ENCODE results near the gene POMT1.

Gene POMT1

DNA sequence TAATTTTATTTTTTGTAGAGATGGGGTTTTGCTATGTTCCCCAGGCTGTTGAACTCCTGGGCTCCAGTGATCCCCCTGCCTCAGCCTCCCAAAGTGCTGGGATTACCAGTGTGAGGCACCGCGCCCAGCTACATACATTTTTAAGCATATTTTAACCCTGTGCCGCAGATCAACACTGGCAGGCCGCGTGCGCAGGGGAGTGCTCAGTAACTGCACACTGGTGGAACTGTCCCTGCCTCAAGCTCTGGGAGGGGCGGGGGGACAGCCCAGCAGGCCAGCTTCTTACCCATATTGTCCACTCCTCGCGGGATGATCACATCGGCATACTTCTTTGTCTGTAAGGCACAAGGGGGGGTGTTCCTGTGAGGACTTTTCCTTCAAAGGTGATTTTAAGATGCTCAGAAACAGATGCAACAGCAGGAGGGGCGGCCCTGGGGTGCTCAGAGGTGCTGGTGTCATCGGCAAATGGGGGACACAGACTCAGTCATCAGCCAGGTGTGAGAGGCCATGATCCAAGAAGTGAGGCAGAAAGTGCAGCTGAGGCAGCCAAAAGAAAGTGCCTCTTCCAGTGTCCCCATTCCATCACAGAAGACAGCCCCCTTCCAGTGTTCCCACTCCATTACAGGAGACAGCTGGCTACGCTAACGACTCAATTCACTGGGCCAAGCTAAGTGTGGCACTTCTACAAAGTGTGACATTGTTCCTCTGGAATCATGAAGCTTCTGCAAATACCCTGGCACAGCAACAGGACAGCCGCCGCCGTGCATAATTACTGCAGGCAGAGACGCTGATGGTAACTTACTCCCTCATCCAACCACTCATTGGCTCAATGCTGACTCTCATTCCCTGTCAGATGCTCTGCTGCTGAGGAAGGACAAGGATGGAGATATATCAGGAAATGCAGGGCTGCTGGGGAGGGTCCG, 23.2 kb downstream of the POMT1 start:
- H3F3A ChIP-seq (ENCODE audit: insufficient read depth), result no peaks in the 10 kb centered on the region
- H3K4me2 ChIP-seq (ENCODE audit: low read depth, low read length, poor library complexity, severe bottlenecking), result no peak overlapping the region
- TF ChIP-seq EZH2phosphoT487 (conservative IDR thresholded peaks at IDR 0.05; ENCODE audit: low read length), result no peak
- TF ChIP-seq, protein P1, sequence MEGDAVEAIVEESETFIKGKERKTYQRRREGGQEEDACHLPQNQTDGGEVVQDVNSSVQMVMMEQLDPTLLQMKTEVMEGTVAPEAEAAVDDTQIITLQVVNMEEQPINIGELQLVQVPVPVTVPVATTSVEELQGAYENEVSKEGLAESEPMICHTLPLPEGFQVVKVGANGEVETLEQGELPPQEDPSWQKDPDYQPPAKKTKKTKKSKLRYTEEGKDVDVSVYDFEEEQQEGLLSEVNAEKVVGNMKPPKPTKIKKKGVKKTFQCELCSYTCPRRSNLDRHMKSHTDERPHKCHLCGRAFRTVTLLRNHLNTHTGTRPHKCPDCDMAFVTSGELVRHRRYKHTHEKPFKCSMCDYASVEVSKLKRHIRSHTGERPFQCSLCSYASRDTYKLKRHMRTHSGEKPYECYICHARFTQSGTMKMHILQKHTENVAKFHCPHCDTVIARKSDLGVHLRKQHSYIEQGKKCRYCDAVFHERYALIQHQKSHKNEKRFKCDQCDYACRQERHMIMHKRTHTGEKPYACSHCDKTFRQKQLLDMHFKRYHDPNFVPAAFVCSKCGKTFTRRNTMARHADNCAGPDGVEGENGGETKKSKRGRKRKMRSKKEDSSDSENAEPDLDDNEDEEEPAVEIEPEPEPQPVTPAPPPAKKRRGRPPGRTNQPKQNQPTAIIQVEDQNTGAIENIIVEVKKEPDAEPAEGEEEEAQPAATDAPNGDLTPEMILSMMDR (IDR thresholded peaks at IDR 0.05; ENCODE audit: insufficient read depth, low read length, poor library complexity, severe bottlenecking), result no peak
- H3K4me3 ChIP-seq (ENCODE audit: insufficient read depth, low read length, poor library complexity, severe bottlenecking), result no peak overlapping the region
- no peak overlapping the region for H3K9ac ChIP-seq (ENCODE audit: low read length)
- H3K27me3 ChIP-seq (ENCODE audit: low read length), result no peaks in the 10 kb centered on the region
- no peak overlapping the region for H2AFZ ChIP-seq (ENCODE audit: low read depth, low read length, severe bottlenecking)
- no peaks in the 10 kb centered on the region for H3K9me2 ChIP-seq (replicated peaks; ENCODE audit: insufficient read depth, low read length)
- H3K27ac ChIP-seq (ENCODE audit: low read depth, low read length), result no peak overlapping the region
- peaks cover 10% of the 10 kb centered on the region for H3K79me2 ChIP-seq (ENCODE audit: insufficient read depth, low read length)
- no peaks in the 10 kb centered on the region for H3K36me3 ChIP-seq (ENCODE audit: low read length)
- H3K9me3 ChIP-seq (ENCODE audit: insufficient read depth, low read length), result no peaks in the 10 kb centered on the region
- H4K20me1 ChIP-seq (ENCODE audit: low read depth, low read length), result no peaks in the 10 kb centered on the region

DNA sequence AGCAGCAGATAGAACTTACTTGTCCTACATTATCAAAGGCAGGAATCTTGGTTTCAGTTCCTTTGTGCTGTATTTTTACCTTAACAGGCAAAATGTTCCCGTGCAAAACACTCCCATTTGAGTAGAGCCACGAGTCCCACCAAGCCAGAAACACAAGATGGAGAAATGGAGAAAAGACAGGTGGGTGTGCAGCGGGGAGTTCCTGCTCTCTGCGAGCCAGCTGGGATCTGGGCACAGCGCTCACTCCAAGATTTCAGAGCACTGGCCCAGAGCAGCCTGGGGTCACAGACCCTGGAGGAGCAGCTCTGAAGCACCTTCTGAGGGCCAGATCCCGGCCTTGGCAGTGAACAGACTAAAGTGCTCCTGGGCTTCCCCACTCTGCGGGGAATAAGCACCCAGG, 25.5 kb downstream of the POMT1 start:
- Histone ChIP-seq H3K36me3 (ENCODE audit: low read length) (no peaks in the 10 kb centered on the region), H3F3A (ENCODE audit: insufficient read depth) (no peaks in the 10 kb centered on the region), H3K4me3 (ENCODE audit: insufficient read depth, low read length, poor library complexity, severe bottlenecking) (no peak overlapping the region), H3K79me2 (ENCODE audit: insufficient read depth, low read length) (peaks cover 11% of the 10 kb centered on the region), H4K20me1 (ENCODE audit: low read depth, low read length) (no peaks in the 10 kb centered on the region), H3K27me3 (ENCODE audit: low read length) (no peaks in the 10 kb centered on the region), H3K9me3 (ENCODE audit: insufficient read depth, low read length) (no peaks in the 10 kb centered on the region), H3K9me2 (replicated peaks; ENCODE audit: insufficient read depth, low read length) (no peaks in the 10 kb centered on the region), H2AFZ (ENCODE audit: low read depth, low read length, severe bottlenecking) (no peak overlapping the region), H3K27ac (ENCODE audit: low read depth, low read length) (no peak overlapping the region), H3K4me2 (ENCODE audit: low read depth, low read length, poor library complexity, severe bottlenecking) (no peak overlapping the region), H3K9ac (ENCODE audit: low read length) (no peak overlapping the region)
- TF ChIP-seq, protein P1 (IDR thresholded peaks at IDR 0.05; ENCODE audit: insufficient read depth, low read length, poor library complexity, severe bottlenecking), result no peak
- no peak for TF ChIP-seq EZH2phosphoT487 (conservative IDR thresholded peaks at IDR 0.05; ENCODE audit: low read length)

DNA sequence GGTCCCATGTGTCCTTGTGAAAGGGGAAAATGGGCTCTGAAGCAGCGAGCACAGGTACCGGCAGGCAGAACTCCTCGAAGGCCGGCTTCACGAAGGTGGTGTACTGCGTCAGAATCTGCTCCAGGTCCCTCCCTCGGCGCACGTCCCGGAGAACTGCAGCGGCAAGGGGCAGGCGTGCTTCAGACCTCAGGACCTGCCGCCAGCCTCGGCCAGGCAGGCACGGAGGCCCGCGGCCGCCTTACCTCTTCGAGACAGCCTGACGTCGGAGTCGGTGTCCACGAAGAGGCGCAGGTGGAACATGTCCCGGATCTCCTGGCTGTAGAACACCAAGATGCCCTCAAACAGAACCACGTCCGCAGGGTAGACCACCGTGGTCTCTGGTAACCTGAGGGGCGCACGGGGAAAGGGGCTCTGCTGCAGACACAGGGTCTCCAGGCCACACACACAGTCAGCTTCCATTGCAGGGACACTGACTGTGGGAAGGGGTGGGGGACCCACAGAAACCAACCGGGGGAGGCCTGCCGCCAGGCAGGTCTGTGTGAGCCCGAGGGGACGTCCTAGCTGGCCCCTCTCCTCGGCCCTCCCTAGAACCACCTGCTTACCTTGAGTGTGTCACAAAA, 26.3 kb downstream of the POMT1 start:
- Histone ChIP-seq H3K9me2 (replicated peaks; ENCODE audit: insufficient read depth, low read length) (no peaks in the 10 kb centered on the region), H3K36me3 (ENCODE audit: low read length) (no peaks in the 10 kb centered on the region), H3F3A (ENCODE audit: insufficient read depth) (no peaks in the 10 kb centered on the region), H3K4me2 (ENCODE audit: low read depth, low read length, poor library complexity, severe bottlenecking) (no peak overlapping the region), H4K20me1 (ENCODE audit: low read depth, low read length) (no peaks in the 10 kb centered on the region), H3K4me3 (ENCODE audit: insufficient read depth, low read length, poor library complexity, severe bottlenecking) (no peak overlapping the region), H3K9ac (ENCODE audit: low read length) (no peak overlapping the region), H3K27ac (ENCODE audit: low read depth, low read length) (no peak overlapping the region), H3K9me3 (ENCODE audit: insufficient read depth, low read length) (no peaks in the 10 kb centered on the region), H3K79me2 (ENCODE audit: insufficient read depth, low read length) (peaks cover 11% of the 10 kb centered on the region), H2AFZ (ENCODE audit: low read depth, low read length, severe bottlenecking) (no peak overlapping the region), H3K27me3 (ENCODE audit: low read length) (no peaks in the 10 kb centered on the region)
- TF ChIP-seq, protein P1 (IDR thresholded peaks at IDR 0.05; ENCODE audit: insufficient read depth, low read length, poor library complexity, severe bottlenecking), result no peak
- no peak for TF ChIP-seq EZH2phosphoT487 (conservative IDR thresholded peaks at IDR 0.05; ENCODE audit: low read length)

Measured in SU-DHL-6 (cell line).